NCI-H524 treated with DMSO at 0.1 percent for 48 hours (cell line): ENCODE data around the gene SLC17A8.
"Not testable (repeated sequence)": the region's sequence is repeated elsewhere in the genome, so short reads cannot be mapped to it uniquely, and the experiment has no call there.

Experiments
- DNase-seq: peaks from one replicate; lab custom pipeline; 2025; lab: John Stamatoyannopoulos, UW

The SLC17A8 gene

GRCh38 chr12:100427078-100427477 is 70.2 kb downstream of the SLC17A8 start:
- DNase-seq: no peak

DNA sequence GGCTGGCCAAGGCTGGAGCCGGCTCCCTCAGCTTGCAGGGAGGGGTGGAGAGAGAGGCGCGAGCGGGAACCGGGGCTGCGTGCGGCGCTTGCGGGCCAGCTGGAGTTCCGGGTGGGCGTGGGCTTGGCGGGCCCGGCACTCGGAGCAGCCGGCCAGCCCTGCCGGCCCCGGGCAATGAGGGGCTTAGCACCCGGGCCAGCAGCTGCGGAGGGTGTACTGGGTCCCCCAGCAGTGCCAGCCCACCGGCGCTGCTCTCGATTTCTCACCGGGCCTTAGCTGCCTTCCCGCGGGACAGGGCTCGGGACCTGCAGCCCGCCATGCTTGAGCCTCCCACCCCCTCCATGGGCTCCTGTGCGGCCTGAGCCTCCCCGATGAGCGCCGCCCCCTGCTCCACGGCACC is 73.4 kb downstream of the SLC17A8 start:
- DNase-seq: not testable (repeated sequence)

DNA sequence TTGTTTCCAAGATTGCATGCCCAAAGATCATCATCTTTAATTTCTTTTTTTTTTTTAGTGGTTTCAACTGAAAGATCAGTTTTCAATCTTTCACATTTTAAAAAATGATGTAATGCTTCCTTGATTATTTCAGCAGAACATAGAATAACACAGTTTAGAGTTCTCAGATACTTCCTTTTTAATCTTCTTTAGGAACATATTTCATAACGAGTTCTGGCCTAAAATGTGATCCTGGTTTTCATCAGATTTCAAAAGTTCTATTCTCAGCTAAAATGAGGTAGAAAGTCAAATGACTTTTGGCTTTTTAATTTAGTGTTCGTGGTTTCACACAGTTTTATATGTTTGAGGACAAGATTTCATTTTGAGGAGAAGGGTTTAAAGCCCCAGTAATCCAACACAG is 76.8 kb downstream of the SLC17A8 start:
- DNase-seq: no peak

DNA sequence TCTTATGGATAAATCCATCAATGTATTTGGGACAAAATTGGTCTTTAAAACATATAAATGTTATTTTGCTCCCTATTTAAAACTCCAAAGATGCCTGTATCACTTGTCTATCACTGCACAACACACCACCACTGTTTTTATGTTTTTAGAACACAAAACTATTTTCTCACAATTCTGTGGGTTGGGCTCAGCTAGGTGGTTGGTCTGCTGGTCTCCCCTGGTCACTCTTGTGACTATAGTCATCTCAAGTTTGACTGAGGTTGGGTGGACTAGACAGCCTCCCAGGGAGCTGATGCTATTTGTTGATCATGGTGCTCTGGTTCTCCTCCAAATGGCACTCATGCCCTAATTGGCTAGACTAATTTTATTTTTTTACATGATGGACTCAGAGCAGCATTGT is 77.3 kb downstream of the SLC17A8 start:
- no peak for DNase-seq

DNA sequence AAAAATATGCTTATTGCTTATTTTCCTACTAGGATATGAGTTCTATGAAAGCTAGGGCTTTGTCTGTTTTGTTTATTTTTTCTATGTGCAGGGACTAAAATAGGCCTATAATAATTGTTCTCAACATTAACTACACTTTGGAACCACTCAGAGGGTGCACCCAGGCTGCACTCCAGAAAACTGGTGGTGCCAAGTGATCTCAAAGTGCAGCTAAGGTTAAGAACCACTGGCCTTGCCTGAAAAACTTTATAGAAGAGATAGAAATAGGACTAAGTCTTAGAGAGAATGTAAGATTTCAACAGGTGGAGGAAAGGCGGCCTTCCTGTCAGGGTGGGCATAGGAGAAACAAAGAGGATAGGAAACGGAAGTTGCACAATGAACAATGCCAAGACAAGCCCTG is 79.1 kb downstream of the SLC17A8 start:
- DNase-seq: no peak

DNA sequence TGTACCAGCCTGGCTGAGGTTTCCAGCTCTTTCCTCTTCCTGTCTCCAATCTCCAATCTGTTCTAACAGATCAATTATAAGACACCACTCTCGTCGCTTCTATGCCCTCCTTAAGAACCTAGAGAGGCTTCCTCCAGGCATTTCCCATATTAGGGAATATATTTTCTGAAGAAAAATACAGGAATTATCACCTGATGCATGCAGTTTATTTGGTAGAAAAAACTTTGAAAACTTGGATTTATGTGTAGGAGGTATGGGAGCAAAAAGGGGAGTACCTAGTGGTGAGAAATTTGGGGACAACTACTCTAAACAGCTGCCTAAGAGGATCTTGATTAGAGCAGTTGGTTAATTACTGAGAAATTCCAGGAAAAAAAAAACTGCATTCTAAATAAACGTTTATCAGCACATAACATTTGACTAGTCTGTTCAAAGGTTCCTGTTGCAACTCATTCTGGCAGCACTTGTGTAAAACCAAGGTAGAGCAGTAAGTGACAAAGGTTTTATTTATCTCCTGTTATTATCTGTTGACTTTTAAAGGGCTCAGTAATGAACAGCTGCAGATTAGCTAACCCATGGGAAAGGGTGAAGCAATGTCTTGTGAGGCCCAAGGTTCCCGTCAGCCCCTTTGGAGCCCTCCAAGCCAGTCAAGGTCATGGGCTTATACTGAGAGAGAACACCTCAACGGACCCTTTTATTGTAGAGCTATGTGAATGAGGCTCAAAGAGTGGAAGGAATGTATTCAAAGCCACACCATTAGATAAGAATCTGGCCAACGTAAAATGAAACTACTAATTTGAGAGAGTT is 80.4 kb downstream of the SLC17A8 start:
- DNase-seq: no peak

DNA sequence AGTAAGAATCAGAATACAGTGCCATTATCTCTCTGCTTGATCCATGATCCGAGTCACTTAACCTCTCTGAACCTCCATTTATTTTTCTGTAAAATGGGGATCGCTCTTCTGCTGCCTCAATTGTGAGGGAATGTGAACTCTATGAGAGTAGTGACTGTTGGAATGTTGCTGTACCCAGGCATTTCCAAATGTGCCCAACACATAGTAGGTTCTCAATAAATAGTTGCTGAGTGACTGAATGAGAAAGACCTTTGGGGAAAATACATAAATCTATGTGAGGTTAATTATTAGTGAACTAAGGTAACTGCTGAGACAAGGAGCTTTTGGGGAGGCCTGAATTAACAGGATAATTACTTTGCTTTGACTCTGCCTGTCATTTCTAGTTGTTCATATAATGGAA is 82.9 kb downstream of the SLC17A8 start:
- DNase-seq: no peak

- no peak for DNase-seq
These were observed 85.5 kb downstream of the SLC17A8 start for GRCh38 chr12:100442403-100442802.

- DNase-seq: no peak
These were observed 86.6 kb downstream of the SLC17A8 start for GRCh38 chr12:100443434-100443833.

DNA sequence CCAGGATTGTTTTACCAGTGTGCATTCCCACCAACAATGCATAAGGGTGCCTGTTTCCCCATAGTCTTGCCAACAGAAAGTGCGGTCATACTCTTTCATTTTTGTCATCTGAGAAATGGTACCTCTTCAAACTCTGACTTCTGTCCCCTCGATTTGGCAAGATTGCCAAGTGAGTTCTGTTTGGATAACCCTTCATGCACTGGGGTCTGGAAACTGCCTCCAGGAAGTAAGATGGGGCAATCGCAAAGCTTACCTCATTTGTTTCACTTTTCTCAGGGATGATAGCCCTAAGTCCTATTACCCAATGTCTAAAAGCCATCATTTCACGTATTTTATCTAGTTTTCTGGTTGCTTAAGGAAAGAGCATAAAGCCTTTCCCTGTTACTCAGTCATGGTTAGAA is 88.2 kb downstream of the SLC17A8 start:
- DNase-seq: no peak

- DNase-seq: no peak
These were observed 90.5 kb downstream of the SLC17A8 start for GRCh38 chr12:100447381-100447780.

- DNase-seq: no peak
These were observed 91.8 kb downstream of the SLC17A8 start for GRCh38 chr12:100448656-100449055.

DNA sequence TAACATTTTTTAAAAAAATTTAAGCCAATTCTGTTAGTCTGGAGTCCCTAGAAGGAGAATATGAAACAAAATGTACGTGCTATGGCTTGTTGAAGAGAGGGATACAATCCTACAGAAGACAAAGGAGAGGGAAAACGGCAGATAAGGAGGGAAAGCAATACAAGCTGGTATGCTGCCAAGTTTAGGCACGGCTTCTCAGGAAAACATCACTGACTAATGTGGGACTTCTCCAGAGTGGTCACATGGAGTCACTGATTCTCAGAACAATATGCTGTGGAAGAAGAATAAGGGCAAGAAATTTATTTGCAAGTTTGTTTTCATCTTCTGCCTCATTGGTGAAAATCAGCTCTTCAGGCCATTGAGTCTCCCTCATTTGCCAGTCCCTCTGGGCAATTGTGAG is 93.9 kb downstream of the SLC17A8 start:
- no peak for DNase-seq

DNA sequence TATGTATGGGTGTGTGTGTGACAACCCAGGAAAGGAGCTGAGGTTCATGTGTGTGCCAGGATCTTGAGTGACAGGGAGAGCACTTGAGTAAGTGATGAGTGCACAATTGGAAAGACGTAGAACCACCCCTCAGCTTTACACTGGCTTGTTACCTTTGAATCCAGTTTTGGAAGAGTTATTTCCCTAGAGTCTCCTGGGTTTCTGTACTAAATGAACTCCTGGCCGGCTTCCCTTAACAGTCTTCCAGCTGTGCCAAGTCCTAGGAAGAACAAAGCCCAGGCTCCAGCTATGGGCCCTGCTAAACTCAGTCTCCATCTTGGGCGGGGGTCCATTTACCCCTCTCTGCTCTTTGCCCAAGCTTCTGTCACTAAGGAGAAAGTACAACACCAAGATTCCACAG is 97.1 kb downstream of the SLC17A8 start:
- no peak for DNase-seq

DNA sequence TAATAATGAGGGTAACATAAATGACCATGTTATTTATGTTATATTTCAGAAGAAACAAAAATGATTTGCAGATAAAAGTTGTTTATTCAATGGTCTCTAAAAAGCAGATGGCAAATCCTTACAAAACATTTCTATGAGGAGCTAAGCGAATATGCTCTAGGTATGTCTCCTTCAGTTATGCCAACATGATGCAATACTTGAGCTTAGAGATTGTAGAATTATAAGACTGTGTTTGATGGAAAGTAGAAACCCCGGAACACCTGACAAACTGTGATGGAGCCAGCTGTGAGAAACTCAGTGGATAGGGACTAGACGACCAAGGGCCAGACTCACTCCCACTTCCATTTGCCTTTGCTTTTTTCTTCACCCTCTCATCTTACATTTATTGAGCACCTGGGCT is 99.0 kb downstream of the SLC17A8 start:
- no peak for DNase-seq

- no peak for DNase-seq
These were observed 101.3 kb downstream of the SLC17A8 start for GRCh38 chr12:100458191-100458590.

- DNase-seq: no peak
These were observed 103.8 kb downstream of the SLC17A8 start for GRCh38 chr12:100460702-100461101.

GRCh38 chr12:100461330-100461973 is 104.6 kb downstream of the SLC17A8 start:
- no peak for DNase-seq

- DNase-seq: no peak
These were observed 106.8 kb downstream of the SLC17A8 start for GRCh38 chr12:100463661-100464060.

GRCh38 chr12:100464529-100464928 is 107.7 kb downstream of the SLC17A8 start:
- no peak for DNase-seq

DNA sequence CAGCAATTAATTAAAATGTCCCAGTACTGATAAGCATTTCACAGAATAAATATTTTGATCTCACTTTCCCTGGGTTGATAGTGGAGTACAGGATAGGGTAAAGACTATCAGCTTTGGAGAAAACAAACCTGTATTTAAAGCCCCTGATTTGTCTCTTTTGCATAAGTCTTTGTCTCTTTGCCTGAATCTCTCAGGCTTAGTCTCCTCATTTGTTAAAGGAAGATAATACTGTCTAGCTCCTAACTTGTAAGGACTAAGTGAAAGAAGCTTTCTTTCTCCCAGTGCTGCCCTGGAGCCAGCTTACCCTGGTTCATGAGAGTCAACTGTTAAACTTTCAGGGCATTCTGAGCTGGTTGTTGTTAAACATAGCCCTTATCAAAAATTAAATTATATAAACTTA is 111.3 kb downstream of the SLC17A8 start:
- DNase-seq: no peak
